Astrocyte (in vitro differentiated cells and primary cell): ENCODE results near the gene COBL. TPM values are rescaled to one million over a fixed set of nuclear protein-coding genes. Genes with fewer than 3 reads are reported as not detected.

Source experiments
- DNase-seq: peaks from one replicate; pipeline ENCODE4 v3.0.0-alpha.2; 2010; ENCODE audit warnings: low read depth
- FAIRE-seq: peaks from 2 replicates; lab custom pipeline; 2011; peaks lifted over from hg19 to GRCh38; lab: Jason Lieb, UNC
- H2AFZ ChIP-seq: 2 replicates; pipeline ENCODE4 v1.6.0; 2012; ENCODE audit warnings: low read depth, low read length, inconsistent platforms
- H3K27ac ChIP-seq: 2 replicates; pipeline ENCODE4 v1.5.1; 2011; ENCODE audit warnings: low read depth, low read length, inconsistent platforms
- H3K27me3 ChIP-seq: 2 replicates; pipeline ENCODE4 v1.6.0; 2011; ENCODE audit warnings: low read length, inconsistent platforms; ENCODE audit not compliant: insufficient read depth
- H3K36me3 ChIP-seq: 2 replicates; pipeline ENCODE4 v1.5.1; 2011; ENCODE audit warnings: low read length, inconsistent platforms; ENCODE audit not compliant: insufficient read depth
- H3K4me1 ChIP-seq: 2 replicates; pipeline ENCODE4 v1.5.1; 2011; ENCODE audit warnings: low read length, inconsistent platforms; ENCODE audit not compliant: insufficient read depth
- H3K4me2 ChIP-seq: 2 replicates; pipeline ENCODE4 v1.6.0; 2012; ENCODE audit warnings: low read length, inconsistent platforms
- H3K4me3 ChIP-seq: 2 replicates; pipeline ENCODE4 v1.5.1; 2011; ENCODE audit warnings: low read depth, mild to moderate bottlenecking, low read length, inconsistent platforms; ENCODE audit not compliant: insufficient read depth
- H3K79me2 ChIP-seq: 2 replicates; pipeline ENCODE4 v1.6.0; 2012; ENCODE audit warnings: mild to moderate bottlenecking, low read length, inconsistent platforms; ENCODE audit not compliant: insufficient read depth
- H3K9ac ChIP-seq: 2 replicates; pipeline ENCODE4 v1.6.0; 2012; ENCODE audit warnings: mild to moderate bottlenecking, low read length, inconsistent platforms
- H3K9me3 ChIP-seq: 2 replicates; pipeline ENCODE4 v1.5.1; 2012; ENCODE audit warnings: low read depth, mild to moderate bottlenecking, low read length, inconsistent platforms; ENCODE audit not compliant: insufficient read depth
- H4K20me1 ChIP-seq: 2 replicates; pipeline ENCODE4 v1.6.0; 2012; ENCODE audit warnings: low read length, inconsistent platforms; ENCODE audit not compliant: insufficient read depth
- H3K27ac Mint-ChIP-seq: one replicate; pipeline ENCODE4 v1.8.0; 2021; ENCODE audit warnings: mild to moderate bottlenecking, mixed read lengths; ENCODE audit not compliant: unreplicated experiment
- H3K27me3 Mint-ChIP-seq: one replicate; pipeline ENCODE4 v1.8.0; 2021; ENCODE audit warnings: low read depth, mixed read lengths; ENCODE audit not compliant: unreplicated experiment
- H3K36me3 Mint-ChIP-seq: one replicate; pipeline ENCODE4 v1.8.0; 2021; ENCODE audit warnings: low read depth, mixed read lengths; ENCODE audit not compliant: unreplicated experiment
- H3K4me1 Mint-ChIP-seq: one replicate; pipeline ENCODE4 v1.8.0; 2021; ENCODE audit warnings: low read depth, mixed read lengths; ENCODE audit not compliant: unreplicated experiment
- H3K4me3 Mint-ChIP-seq: one replicate; pipeline ENCODE4 v1.8.0; 2021; ENCODE audit warnings: mild to moderate bottlenecking, moderate library complexity, mixed read lengths; ENCODE audit not compliant: unreplicated experiment
- H3K9me3 Mint-ChIP-seq: one replicate; pipeline ENCODE4 v1.8.0; 2021; ENCODE audit warnings: mild to moderate bottlenecking, mixed read lengths; ENCODE audit not compliant: unreplicated experiment
- EZH2 ChIP-seq: IDR thresholded peaks from 2 replicates; pipeline ENCODE4 v1.6.1; 2012; ENCODE audit warnings: mild to moderate bottlenecking, low read length, inconsistent platforms; ENCODE audit not compliant: insufficient read depth
- total RNA-seq: library from RNA; stranded (reverse); gene quantifications from 2 replicates; pipeline ENCODE4 v1.2.1, GENCODE V29; 2021
- TF ChIP-seq, protein P1 (sequence below): IDR thresholded peaks from 2 replicates; pipeline ENCODE4 v1.5.1; 2011; ENCODE audit warnings: low read depth, mild to moderate bottlenecking, inconsistent platforms, low read length, moderate library complexity; ENCODE audit not compliant: insufficient read depth

Gene COBL
- total RNA-seq, 1 donor from 2014 or later = 6.4 TPM

DNA sequence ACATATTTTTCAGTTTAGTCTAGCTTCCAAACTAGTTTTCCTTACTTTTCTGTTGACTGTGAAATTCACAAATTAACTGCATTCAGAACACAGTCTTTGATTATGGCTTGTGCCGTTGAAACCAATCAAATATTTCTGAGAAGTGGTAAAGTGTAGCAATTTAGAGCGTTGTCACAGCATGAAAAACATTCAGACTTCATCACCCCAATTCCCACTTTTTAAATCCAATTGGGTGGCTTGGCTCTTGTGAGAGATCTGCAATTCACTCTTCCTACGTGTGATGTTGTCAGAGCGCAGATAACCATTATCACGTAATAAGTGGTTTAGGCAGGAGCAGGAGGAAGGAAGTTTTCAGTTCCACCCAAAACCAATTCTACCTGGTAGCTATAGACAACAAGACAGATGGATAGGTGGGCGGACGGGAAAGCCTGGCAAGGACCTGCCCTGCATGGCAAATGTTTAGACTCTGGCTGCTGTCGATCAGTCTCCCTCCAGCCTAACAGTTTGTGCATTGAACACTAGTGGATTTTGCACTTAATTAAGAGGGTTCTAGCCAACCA is 8.9 kb downstream of the COBL start:
- Histone ChIP-seq H3K27me3 (no peaks in the 10 kb centered on the region), H4K20me1 (no peaks in the 10 kb centered on the region), H3K79me2 (no peaks in the 10 kb centered on the region), H3K36me3 (no peaks in the 10 kb centered on the region), H2AFZ (no peak overlapping the region), H3K4me2 (no peak overlapping the region), H3K27ac (no peak overlapping the region), H3K9ac (no peak overlapping the region), H3K4me1 (peaks cover 6% of the 10 kb centered on the region), H3K9me3 (no peaks in the 10 kb centered on the region), H3K4me3 (no peak overlapping the region)
- Mint-ChIP-seq H3K36me3 (no peaks in the 10 kb centered on the region), H3K9me3 (no peaks in the 10 kb centered on the region), H3K27ac (no peak overlapping the region), H3K4me1 (peaks cover 19% of the 10 kb centered on the region), H3K27me3 (no peaks in the 10 kb centered on the region), H3K4me3 (no peak overlapping the region)
- TF ChIP-seq EZH2 = no peak
- TF ChIP-seq, protein P1, sequence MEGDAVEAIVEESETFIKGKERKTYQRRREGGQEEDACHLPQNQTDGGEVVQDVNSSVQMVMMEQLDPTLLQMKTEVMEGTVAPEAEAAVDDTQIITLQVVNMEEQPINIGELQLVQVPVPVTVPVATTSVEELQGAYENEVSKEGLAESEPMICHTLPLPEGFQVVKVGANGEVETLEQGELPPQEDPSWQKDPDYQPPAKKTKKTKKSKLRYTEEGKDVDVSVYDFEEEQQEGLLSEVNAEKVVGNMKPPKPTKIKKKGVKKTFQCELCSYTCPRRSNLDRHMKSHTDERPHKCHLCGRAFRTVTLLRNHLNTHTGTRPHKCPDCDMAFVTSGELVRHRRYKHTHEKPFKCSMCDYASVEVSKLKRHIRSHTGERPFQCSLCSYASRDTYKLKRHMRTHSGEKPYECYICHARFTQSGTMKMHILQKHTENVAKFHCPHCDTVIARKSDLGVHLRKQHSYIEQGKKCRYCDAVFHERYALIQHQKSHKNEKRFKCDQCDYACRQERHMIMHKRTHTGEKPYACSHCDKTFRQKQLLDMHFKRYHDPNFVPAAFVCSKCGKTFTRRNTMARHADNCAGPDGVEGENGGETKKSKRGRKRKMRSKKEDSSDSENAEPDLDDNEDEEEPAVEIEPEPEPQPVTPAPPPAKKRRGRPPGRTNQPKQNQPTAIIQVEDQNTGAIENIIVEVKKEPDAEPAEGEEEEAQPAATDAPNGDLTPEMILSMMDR = no peak
- FAIRE-seq (no peak), DNase-seq (no peak)

GRCh38 chr7:51306761-51307160 is 9.8 kb downstream of the COBL start:
- H3K4me3 ChIP-seq = no peak overlapping the region
- H3K27me3 ChIP-seq = no peaks in the 10 kb centered on the region
- no peaks in the 10 kb centered on the region for H4K20me1 ChIP-seq
- DNase-seq (no peak), FAIRE-seq (no peak)
- no peak overlapping the region for H2AFZ ChIP-seq
- H3K4me2 ChIP-seq = no peak overlapping the region
- H3K9ac ChIP-seq = no peak overlapping the region
- Mint-ChIP-seq H3K9me3 (no peaks in the 10 kb centered on the region), H3K4me3 (no peak overlapping the region), H3K4me1 (peaks cover 20% of the 10 kb centered on the region), H3K27me3 (no peaks in the 10 kb centered on the region), H3K36me3 (no peaks in the 10 kb centered on the region), H3K27ac (no peak overlapping the region)
- H3K36me3 ChIP-seq = no peaks in the 10 kb centered on the region
- H3K79me2 ChIP-seq = no peaks in the 10 kb centered on the region
- peaks cover 6% of the 10 kb centered on the region for H3K4me1 ChIP-seq
- H3K27ac ChIP-seq = no peak overlapping the region
- H3K9me3 ChIP-seq = no peaks in the 10 kb centered on the region
- TF ChIP-seq, protein P1 = no peak
- no peak for TF ChIP-seq EZH2

- no peak overlapping the region for H3K4me3 Mint-ChIP-seq
- Histone ChIP-seq H3K27ac (no peak overlapping the region), H4K20me1 (no peaks in the 10 kb centered on the region), H3K9ac (no peak overlapping the region), H3K4me1 (peaks cover 6% of the 10 kb centered on the region), H3K4me3 (no peak overlapping the region), H2AFZ (no peak overlapping the region), H3K36me3 (no peaks in the 10 kb centered on the region), H3K4me2 (no peak overlapping the region), H3K79me2 (no peaks in the 10 kb centered on the region), H3K9me3 (no peaks in the 10 kb centered on the region), H3K27me3 (no peaks in the 10 kb centered on the region)
- no peaks in the 10 kb centered on the region for H3K27me3 Mint-ChIP-seq
- H3K9me3 Mint-ChIP-seq = no peaks in the 10 kb centered on the region
- FAIRE-seq = no peak
- TF ChIP-seq EZH2 = no peak
- TF ChIP-seq, protein P1 = no peak
- peak overlapping the region; percentile 54 for H3K27ac Mint-ChIP-seq
- no peak for DNase-seq
- H3K36me3 Mint-ChIP-seq = no peaks in the 10 kb centered on the region
- H3K4me1 Mint-ChIP-seq = peaks cover 20% of the 10 kb centered on the region
These were observed 11.9 kb downstream of the COBL start for GRCh38 chr7:51304729-51305128.
